ENCODE data around the gene CACNA1H. TPM values are rescaled to one million over a fixed set of nuclear protein-coding genes. Genes with fewer than 3 reads are reported as not detected.

The CACNA1H gene
- 1.2 TPM for polyA plus RNA-seq (2013, experiment 1 of 2)
- 1.1 TPM for polyA plus RNA-seq (2013, experiment 2 of 2)

DNA sequence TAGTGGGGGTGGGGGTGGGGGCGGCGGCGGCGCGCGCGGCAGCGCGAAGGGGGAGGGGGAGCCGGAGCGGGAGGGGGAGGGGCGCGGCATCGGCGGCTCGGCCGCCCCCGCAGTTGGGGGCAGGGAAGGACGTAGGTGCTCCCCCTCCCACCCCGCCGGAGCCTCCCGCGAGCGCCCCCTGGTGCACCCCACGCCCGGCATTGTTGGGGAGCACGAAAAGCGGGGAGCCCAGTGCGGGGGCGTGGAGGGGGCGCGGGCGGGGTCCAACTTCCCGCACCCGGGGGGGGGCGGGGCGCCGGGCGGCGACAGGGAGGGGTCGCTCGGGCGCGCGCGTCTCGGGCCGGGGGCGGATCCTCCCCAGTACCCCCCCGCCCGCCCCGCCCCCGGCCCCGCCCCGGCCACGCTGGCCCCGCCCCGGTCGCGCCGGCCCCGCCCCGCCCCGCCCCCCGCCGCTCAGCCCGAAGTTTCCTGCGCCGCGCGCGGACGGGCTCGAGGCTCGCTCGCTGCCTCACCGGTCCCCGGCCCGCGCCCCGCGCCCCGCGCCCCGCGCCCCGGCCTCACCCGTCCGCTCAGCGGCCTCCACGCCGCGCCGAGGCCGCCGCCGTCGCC, at the start of gene CACNA1H:
TSS of gene CACNA1H (plus strand) at position 456 of the 609 bp plus-strand sequence. CDS start 632 bp downstream, outside the sequence.
- Histone ChIP-seq H2BK5ac (ENCODE audit: low read depth, low read length, poor library complexity, severe bottlenecking) (no peak within 1 kb of the TSS), H3K23ac (ENCODE audit: low read length in 2 of 2) (peak within 1 kb of the TSS in 1 of 2 experiments; percentile 61), H2BK120ac (ENCODE audit: low read depth, low read length) (no peak within 1 kb of the TSS), H3K18ac (ENCODE audit: low read depth in 1 of 2, low read length in 2 of 2) (peak within 1 kb of the TSS in 1 of 2 experiments; percentile 67), H2AFZ (ENCODE audit: low read depth, low read length) (no peak within 1 kb of the TSS), H3K79me1 (replicated peaks; ENCODE audit: low read length, poor library complexity, severe bottlenecking) (no peaks in the 10 kb centered on the region), H3K4me2 (ENCODE audit: low read length, poor library complexity, severe bottlenecking) (peak within 1 kb of the TSS; percentile 57), H2BK12ac (ENCODE audit: low read length in 2 of 2) (no peak within 1 kb of the TSS), H3K14ac (ENCODE audit: low read length in 2 of 2) (no peak within 1 kb of the TSS), H3K9me3 (ENCODE audit: control insufficient read depth, low read length) (no peaks in the 10 kb centered on the region), H3K4me1 (ENCODE audit: control insufficient read depth, insufficient read depth, low read depth, low read length) (peaks cover 24% of the 10 kb centered on the region), H3K27me3 (ENCODE audit: control insufficient read depth in 1 of 2, insufficient read depth in 1 of 2, low read length in 2 of 2) (peaks cover 68 to 82% of the 10 kb centered on the region in 2 experiments), H3K27ac (ENCODE audit: low read length, poor library complexity, severe bottlenecking) (no peak within 1 kb of the TSS), H4K91ac (ENCODE audit: low read length) (no peak within 1 kb of the TSS), H4K8ac (ENCODE audit: low read length) (peak within 1 kb of the TSS; percentile 42), H3K4me3 (ENCODE audit: insufficient read depth in 1 of 2, low read depth in 1 of 2, low read length in 2 of 2) (peak within 1 kb of the TSS in 1 of 2 experiments; percentile 52), H3K36me3 (ENCODE audit: control insufficient read depth in 1 of 2, insufficient read depth in 2 of 2, low read depth in 1 of 2, low read length in 2 of 2) (peaks cover 0 to 14% of the 10 kb centered on the region in 2 experiments), H3K4ac (ENCODE audit: low read depth in 1 of 2, low read length in 2 of 2) (no peak within 1 kb of the TSS), H2BK15ac (ENCODE audit: low read depth, poor library complexity, severe bottlenecking) (peak within 1 kb of the TSS; percentile 89), H2AK5ac (ENCODE audit: low read length, severe bottlenecking) (no peak within 1 kb of the TSS), H3K9ac (ENCODE audit: low read length) (no peak within 1 kb of the TSS)
- DNase-seq = no peak
- no CpG with 5 or more reads among the region's 98 CpGs for WGBS

DNA sequence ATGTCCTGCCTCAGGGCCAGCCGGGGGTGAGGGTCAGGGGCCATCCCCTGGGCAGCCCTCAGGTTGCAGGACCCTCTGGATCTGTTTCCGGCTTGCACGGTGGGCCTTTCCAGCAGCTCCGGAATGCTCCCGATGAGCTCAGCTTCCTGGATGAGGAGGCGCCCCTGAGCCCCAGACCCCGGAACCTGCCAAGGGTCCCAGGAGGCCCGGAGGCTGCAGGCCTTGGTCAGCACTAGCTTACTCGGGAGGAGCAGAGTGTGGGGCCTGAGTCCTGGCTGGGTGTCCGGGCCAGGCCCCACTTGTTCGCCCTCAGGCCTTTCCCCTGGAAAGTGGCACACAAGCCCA, 49.3 kb upstream of the CACNA1H start:
- no peak overlapping the region for H3K9ac ChIP-seq (ENCODE audit: low read length)
- H3K23ac ChIP-seq (ENCODE audit: low read length in 2 of 2) = no peak overlapping the region
- H3K14ac ChIP-seq (ENCODE audit: low read length in 2 of 2) = no peak overlapping the region
- H4K91ac ChIP-seq (ENCODE audit: low read length) = no peak overlapping the region
- H2BK12ac ChIP-seq (ENCODE audit: low read length in 2 of 2) = no peak overlapping the region
- no peak overlapping the region for H3K27ac ChIP-seq (ENCODE audit: low read length, poor library complexity, severe bottlenecking)
- H4K8ac ChIP-seq (ENCODE audit: low read length) = no peak overlapping the region
- no peaks in the 10 kb centered on the region for H3K36me3 ChIP-seq (ENCODE audit: control insufficient read depth in 1 of 2, insufficient read depth in 2 of 2, low read depth in 1 of 2, low read length in 2 of 2)
- H2BK120ac ChIP-seq (ENCODE audit: low read depth, low read length) = no peak overlapping the region
- no peak for DNase-seq
- H3K4me2 ChIP-seq (ENCODE audit: low read length, poor library complexity, severe bottlenecking) = no peak overlapping the region
- H3K79me1 ChIP-seq (replicated peaks; ENCODE audit: low read length, poor library complexity, severe bottlenecking) = no peaks in the 10 kb centered on the region
- H3K4ac ChIP-seq (ENCODE audit: low read depth in 1 of 2, low read length in 2 of 2) = no peak overlapping the region
- H2BK5ac ChIP-seq (ENCODE audit: low read depth, low read length, poor library complexity, severe bottlenecking) = no peak overlapping the region
- 45% methylated on average over 11 of the region's 11 CpGs for WGBS
- H2AK5ac ChIP-seq (ENCODE audit: low read length, severe bottlenecking) = no peak overlapping the region
- peaks cover 8% of the 10 kb centered on the region for H3K4me1 ChIP-seq (ENCODE audit: control insufficient read depth, insufficient read depth, low read depth, low read length)
- H3K18ac ChIP-seq (ENCODE audit: low read depth in 1 of 2, low read length in 2 of 2) = no peak overlapping the region
- peak overlapping the region; percentile 13 for H2BK15ac ChIP-seq (ENCODE audit: low read depth, poor library complexity, severe bottlenecking)
- H3K9me3 ChIP-seq (ENCODE audit: control insufficient read depth, low read length) = no peaks in the 10 kb centered on the region
- no peak overlapping the region for H2AFZ ChIP-seq (ENCODE audit: low read depth, low read length)
- H3K27me3 ChIP-seq (ENCODE audit: control insufficient read depth in 1 of 2, insufficient read depth in 1 of 2, low read length in 2 of 2) = peaks cover 26 to 68% of the 10 kb centered on the region in 2 experiments
- no peak overlapping the region for H3K4me3 ChIP-seq (ENCODE audit: insufficient read depth in 1 of 2, low read depth in 1 of 2, low read length in 2 of 2)

GRCh38 chr16:1105888-1106620, 46.9 kb upstream of the CACNA1H start:
- H3K9me3 ChIP-seq (ENCODE audit: control insufficient read depth, low read length) = peaks cover 3% of the 10 kb centered on the region
- H3K4me2 ChIP-seq (ENCODE audit: low read length, poor library complexity, severe bottlenecking) = no peak overlapping the region
- peak; percentile 48 for DNase-seq
- H3K9ac ChIP-seq (ENCODE audit: low read length) = no peak overlapping the region
- peaks cover 48 to 75% of the 10 kb centered on the region in 2 experiments for H3K27me3 ChIP-seq (ENCODE audit: control insufficient read depth in 1 of 2, insufficient read depth in 1 of 2, low read length in 2 of 2)
- no peak overlapping the region for H3K23ac ChIP-seq (ENCODE audit: low read length in 2 of 2)
- H3K18ac ChIP-seq (ENCODE audit: low read depth in 1 of 2, low read length in 2 of 2) = no peak overlapping the region
- H3K4me1 ChIP-seq (ENCODE audit: control insufficient read depth, insufficient read depth, low read depth, low read length) = peaks cover 15% of the 10 kb centered on the region
- no peak overlapping the region for H2AK5ac ChIP-seq (ENCODE audit: low read length, severe bottlenecking)
- H2BK12ac ChIP-seq (ENCODE audit: low read length in 2 of 2) = no peak overlapping the region
- H3K27ac ChIP-seq (ENCODE audit: low read length, poor library complexity, severe bottlenecking) = no peak overlapping the region
- H2AFZ ChIP-seq (ENCODE audit: low read depth, low read length) = no peak overlapping the region
- H4K91ac ChIP-seq (ENCODE audit: low read length) = no peak overlapping the region
- no peak overlapping the region for H3K4ac ChIP-seq (ENCODE audit: low read depth in 1 of 2, low read length in 2 of 2)
- H3K4me3 ChIP-seq (ENCODE audit: insufficient read depth in 1 of 2, low read depth in 1 of 2, low read length in 2 of 2) = no peak overlapping the region
- no peak overlapping the region for H2BK15ac ChIP-seq (ENCODE audit: low read depth, poor library complexity, severe bottlenecking)
- no peaks in the 10 kb centered on the region for H3K36me3 ChIP-seq (ENCODE audit: control insufficient read depth in 1 of 2, insufficient read depth in 2 of 2, low read depth in 1 of 2, low read length in 2 of 2)
- no peaks in the 10 kb centered on the region for H3K79me1 ChIP-seq (replicated peaks; ENCODE audit: low read length, poor library complexity, severe bottlenecking)
- no peak overlapping the region for H4K8ac ChIP-seq (ENCODE audit: low read length)
- WGBS = 45% methylated on average over 19 of the region's 26 CpGs
- H2BK5ac ChIP-seq (ENCODE audit: low read depth, low read length, poor library complexity, severe bottlenecking) = no peak overlapping the region
- H3K14ac ChIP-seq (ENCODE audit: low read length in 2 of 2) = no peak overlapping the region
- H2BK120ac ChIP-seq (ENCODE audit: low read depth, low read length) = no peak overlapping the region

- H3K27me3 ChIP-seq (ENCODE audit: control insufficient read depth in 1 of 2, insufficient read depth in 1 of 2, low read length in 2 of 2) = peaks cover 48 to 76% of the 10 kb centered on the region in 2 experiments
- no peak overlapping the region for H2BK120ac ChIP-seq (ENCODE audit: low read depth, low read length)
- 92% methylated on average over 16 of the region's 16 CpGs for WGBS
These were observed 46.2 kb upstream of the CACNA1H start for GRCh38 chr16:1106659-1107058.

More at GRCh38 chr16:1106659-1107058, 46.2 kb upstream of the CACNA1H start:
- Histone ChIP-seq H3K14ac (ENCODE audit: low read length in 2 of 2) (no peak overlapping the region), H3K9ac (ENCODE audit: low read length) (no peak overlapping the region), H4K8ac (ENCODE audit: low read length) (no peak overlapping the region), H3K4me1 (ENCODE audit: control insufficient read depth, insufficient read depth, low read depth, low read length) (peaks cover 15% of the 10 kb centered on the region), H2BK5ac (ENCODE audit: low read depth, low read length, poor library complexity, severe bottlenecking) (no peak overlapping the region), H3K18ac (ENCODE audit: low read depth in 1 of 2, low read length in 2 of 2) (no peak overlapping the region), H3K4me2 (ENCODE audit: low read length, poor library complexity, severe bottlenecking) (no peak overlapping the region), H2AFZ (ENCODE audit: low read depth, low read length) (no peak overlapping the region), H4K91ac (ENCODE audit: low read length) (no peak overlapping the region), H3K4ac (ENCODE audit: low read depth in 1 of 2, low read length in 2 of 2) (no peak overlapping the region), H2BK12ac (ENCODE audit: low read length in 2 of 2) (no peak overlapping the region), H3K23ac (ENCODE audit: low read length in 2 of 2) (no peak overlapping the region), H3K9me3 (ENCODE audit: control insufficient read depth, low read length) (peaks cover 3% of the 10 kb centered on the region), H3K79me1 (replicated peaks; ENCODE audit: low read length, poor library complexity, severe bottlenecking) (no peaks in the 10 kb centered on the region), H2BK15ac (ENCODE audit: low read depth, poor library complexity, severe bottlenecking) (no peak overlapping the region), H2AK5ac (ENCODE audit: low read length, severe bottlenecking) (no peak overlapping the region), H3K4me3 (ENCODE audit: insufficient read depth in 1 of 2, low read depth in 1 of 2, low read length in 2 of 2) (no peak overlapping the region), H3K27ac (ENCODE audit: low read length, poor library complexity, severe bottlenecking) (no peak overlapping the region), H3K36me3 (ENCODE audit: control insufficient read depth in 1 of 2, insufficient read depth in 2 of 2, low read depth in 1 of 2, low read length in 2 of 2) (no peaks in the 10 kb centered on the region)
- no peak for DNase-seq
